ENCODE data around the gene TMPRSS2.

GRCh38 chr21:41537356-41537755 lies 29.4 kb upstream of the TMPRSS2 start:
- TF ChIP-seq, protein P1, sequence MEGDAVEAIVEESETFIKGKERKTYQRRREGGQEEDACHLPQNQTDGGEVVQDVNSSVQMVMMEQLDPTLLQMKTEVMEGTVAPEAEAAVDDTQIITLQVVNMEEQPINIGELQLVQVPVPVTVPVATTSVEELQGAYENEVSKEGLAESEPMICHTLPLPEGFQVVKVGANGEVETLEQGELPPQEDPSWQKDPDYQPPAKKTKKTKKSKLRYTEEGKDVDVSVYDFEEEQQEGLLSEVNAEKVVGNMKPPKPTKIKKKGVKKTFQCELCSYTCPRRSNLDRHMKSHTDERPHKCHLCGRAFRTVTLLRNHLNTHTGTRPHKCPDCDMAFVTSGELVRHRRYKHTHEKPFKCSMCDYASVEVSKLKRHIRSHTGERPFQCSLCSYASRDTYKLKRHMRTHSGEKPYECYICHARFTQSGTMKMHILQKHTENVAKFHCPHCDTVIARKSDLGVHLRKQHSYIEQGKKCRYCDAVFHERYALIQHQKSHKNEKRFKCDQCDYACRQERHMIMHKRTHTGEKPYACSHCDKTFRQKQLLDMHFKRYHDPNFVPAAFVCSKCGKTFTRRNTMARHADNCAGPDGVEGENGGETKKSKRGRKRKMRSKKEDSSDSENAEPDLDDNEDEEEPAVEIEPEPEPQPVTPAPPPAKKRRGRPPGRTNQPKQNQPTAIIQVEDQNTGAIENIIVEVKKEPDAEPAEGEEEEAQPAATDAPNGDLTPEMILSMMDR (IDR thresholded peaks at IDR 0.05): no peak
- TF ChIP-seq EZH2 (IDR thresholded peaks at IDR 0.05; ENCODE audit: borderline replicate concordance, insufficient read depth, low read depth, low read length, poor library complexity, severe bottlenecking): no peak

Data from B cell (primary cell).